SK-N-SH treated with all-trans-retinoic acid at 6 μM for 48 hours (cell line): ENCODE measurements around the gene FN1.

Experiments used
- ATAC-seq: fragments of 200-7000 bp; cut with Tn5 transposase; 3 replicates; pipeline ENCODE4 v1.9.1; 2020; ENCODE audit warnings: mild to moderate bottlenecking, moderate library complexity
- ARNTL ChIP-seq: fragments of 450-650 bp; formaldehyde crosslinking; IDR thresholded peaks from 2 replicates; pipeline ENCODE4 v1.5.0; 2020; ENCODE audit warnings: low read depth, mild to moderate bottlenecking, moderate library complexity, borderline replicate concordance
- BACH2 ChIP-seq: fragments of 250-450 bp; sonication (Bioruptor Pico); IDR thresholded peaks from 2 replicates; pipeline ENCODE4 v1.9.0; 2021; ENCODE audit warnings: mild to moderate bottlenecking, borderline replicate concordance
- CREB5 ChIP-seq: fragments of 250-450 bp; sonication (Bioruptor Pico); IDR thresholded peaks from 2 replicates; pipeline ENCODE4 v1.5.1; 2020; ENCODE audit warnings: low read depth, mild to moderate bottlenecking, moderate library complexity
- CSDC2 ChIP-seq: fragments of 250-450 bp; sonication (Bioruptor Pico); IDR thresholded peaks from 2 replicates; pipeline ENCODE4 v1.5.0; 2020; ENCODE audit warnings: mild to moderate bottlenecking, moderate library complexity
- CSRNP3 ChIP-seq: fragments of 250-450 bp; sonication (Bioruptor Pico); IDR thresholded peaks from 2 replicates; pipeline ENCODE4 v1.5.1; 2021; ENCODE audit warnings: mild to moderate bottlenecking, moderate library complexity
- ESRRG ChIP-seq: fragments of 250-450 bp; sonication (Bioruptor Pico); IDR thresholded peaks from 2 replicates; pipeline ENCODE4 v1.6.1; 2021; ENCODE audit warnings: mild to moderate bottlenecking
- GLIS3 ChIP-seq: fragments of 250-450 bp; sonication (Bioruptor Pico); IDR thresholded peaks from 2 replicates; pipeline ENCODE4 v1.5.0; 2020; ENCODE audit warnings: mild to moderate bottlenecking, moderate library complexity
- ISL1 ChIP-seq: fragments of 250-450 bp; sonication (Bioruptor Pico); IDR thresholded peaks from 2 replicates; pipeline ENCODE4 v2.1.2; 2022; ENCODE audit warnings: mild to moderate bottlenecking, moderate library complexity
- OSR1 ChIP-seq: fragments of 250-450 bp; sonication (Bioruptor Pico); IDR thresholded peaks from 2 replicates; pipeline ENCODE4 v1.8.0; 2022; ENCODE audit warnings: moderate library complexity, mild to moderate bottlenecking, inconsistent platforms
- PPARA ChIP-seq: fragments of 250-450 bp; sonication (Bioruptor Pico); IDR thresholded peaks from 2 replicates; pipeline ENCODE4 v1.5.0; 2020; ENCODE audit warnings: mild to moderate bottlenecking, borderline replicate concordance
- RARB ChIP-seq: fragments of 250-450 bp; sonication (Bioruptor Pico); IDR thresholded peaks from 2 replicates; pipeline ENCODE4 v1.8.0; 2021; ENCODE audit warnings: mild to moderate bottlenecking, moderate library complexity
- SNAI2 ChIP-seq: fragments of 250-450 bp; sonication (Bioruptor Pico); IDR thresholded peaks from 2 replicates; pipeline ENCODE4 v1.5.0; 2020; ENCODE audit warnings: mild to moderate bottlenecking, moderate library complexity
- TCF4 ChIP-seq: fragments of 250-450 bp; sonication (Bioruptor Pico); IDR thresholded peaks from 2 replicates; pipeline ENCODE4 v1.8.0; 2021; ENCODE audit warnings: mild to moderate bottlenecking, moderate library complexity, borderline replicate concordance
- TOX ChIP-seq: fragments of 250-450 bp; sonication (Bioruptor Pico); IDR thresholded peaks from 2 replicates; pipeline ENCODE4 v1.8.0; 2021; ENCODE audit warnings: mild to moderate bottlenecking, moderate library complexity, borderline replicate concordance
- TSHZ2 ChIP-seq: fragments of 250-450 bp; sonication (Bioruptor Pico); IDR thresholded peaks from 2 replicates; pipeline ENCODE4 v1.5.0; 2020; ENCODE audit warnings: mild to moderate bottlenecking, moderate library complexity
- ZC3H10 ChIP-seq: fragments of 250-450 bp; sonication (Bioruptor Pico); IDR thresholded peaks from 2 replicates; pipeline ENCODE4 v1.5.1; 2021; ENCODE audit warnings: mild to moderate bottlenecking, moderate library complexity
- ZFP3 ChIP-seq: fragments of 250-450 bp; sonication (Bioruptor Pico); IDR thresholded peaks from 2 replicates; pipeline ENCODE4 v1.5.0; 2020; ENCODE audit warnings: mild to moderate bottlenecking, moderate library complexity
- ZFP30 ChIP-seq: fragments of 450-650 bp; formaldehyde crosslinking; IDR thresholded peaks from 2 replicates; pipeline ENCODE4 v1.5.0; 2022; ENCODE audit warnings: mild to moderate bottlenecking, moderate library complexity
- ZNF565 ChIP-seq: fragments of 450-650 bp; formaldehyde crosslinking; conservative IDR thresholded peaks from 2 replicates; pipeline ENCODE4 v1.5.0; 2020; ENCODE audit warnings: low read depth, mild to moderate bottlenecking, moderate library complexity
- ZNF70 ChIP-seq: fragments of 450-650 bp; formaldehyde crosslinking; IDR thresholded peaks from 2 replicates; pipeline ENCODE4 v1.5.0; 2020; ENCODE audit warnings: mild to moderate bottlenecking, moderate library complexity
- ZNF8 ChIP-seq: fragments of 450-650 bp; formaldehyde crosslinking; IDR thresholded peaks from 2 replicates; pipeline ENCODE4 v1.5.0; 2020; ENCODE audit warnings: mild to moderate bottlenecking, moderate library complexity
- TF ChIP-seq, protein P1 (sequence below): fragments of 250-450 bp; sonication (Bioruptor Pico); IDR thresholded peaks from 2 replicates; pipeline ENCODE4 v1.8.0; 2020; ENCODE audit warnings: mild to moderate bottlenecking, moderate library complexity, borderline replicate concordance
- TF ChIP-seq, protein P2 (sequence below): fragments of 250-450 bp; sonication (Bioruptor Pico); IDR thresholded peaks from 2 replicates; pipeline ENCODE4 v1.8.0; 2021; ENCODE audit warnings: low read depth, mild to moderate bottlenecking, moderate library complexity, borderline replicate concordance

FN1 gene

DNA sequence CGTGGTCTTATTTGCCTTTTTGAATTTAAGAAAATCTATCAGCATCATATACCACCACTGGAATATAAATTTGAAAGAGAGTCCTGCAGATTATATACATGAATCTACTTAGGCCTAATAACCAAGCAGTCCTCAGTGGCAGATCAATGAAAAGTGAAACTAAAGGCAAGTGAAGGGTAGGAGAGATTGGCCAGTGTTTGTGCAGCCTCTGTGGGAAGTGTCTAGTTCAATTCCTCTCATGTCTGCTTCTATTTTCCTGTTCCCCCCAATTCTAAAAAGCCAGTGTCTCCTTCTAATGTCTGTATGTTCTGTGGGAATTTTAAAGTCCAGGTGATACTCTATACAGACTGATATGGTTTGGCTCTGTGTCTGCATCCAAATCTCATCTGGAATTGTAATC is 61.9 kb downstream of the FN1 start:
- TF ChIP-seq TSHZ2 (CRISPR knock-in tag) (no peak), ARNTL (no peak), ESRRG (CRISPR knock-in tag) (no peak), ZC3H10 (no peak), GLIS3 (CRISPR knock-in tag) (no peak), ISL1 (CRISPR knock-in tag) (no peak), ZNF565 (no peak), ZNF70 (CRISPR knock-in tag) (no peak), TCF4 (no peak), ZNF8 (CRISPR knock-in tag) (no peak), ZFP3 (CRISPR knock-in tag) (no peak), RARB (CRISPR knock-in tag) (no peak), CSDC2 (CRISPR knock-in tag) (no peak), PPARA (CRISPR knock-in tag) (no peak), OSR1 (CRISPR knock-in tag) (no peak), ZFP30 (CRISPR knock-in tag) (no peak), CREB5 (no peak), TOX (CRISPR knock-in tag) (no peak)
- TF ChIP-seq, protein P1, sequence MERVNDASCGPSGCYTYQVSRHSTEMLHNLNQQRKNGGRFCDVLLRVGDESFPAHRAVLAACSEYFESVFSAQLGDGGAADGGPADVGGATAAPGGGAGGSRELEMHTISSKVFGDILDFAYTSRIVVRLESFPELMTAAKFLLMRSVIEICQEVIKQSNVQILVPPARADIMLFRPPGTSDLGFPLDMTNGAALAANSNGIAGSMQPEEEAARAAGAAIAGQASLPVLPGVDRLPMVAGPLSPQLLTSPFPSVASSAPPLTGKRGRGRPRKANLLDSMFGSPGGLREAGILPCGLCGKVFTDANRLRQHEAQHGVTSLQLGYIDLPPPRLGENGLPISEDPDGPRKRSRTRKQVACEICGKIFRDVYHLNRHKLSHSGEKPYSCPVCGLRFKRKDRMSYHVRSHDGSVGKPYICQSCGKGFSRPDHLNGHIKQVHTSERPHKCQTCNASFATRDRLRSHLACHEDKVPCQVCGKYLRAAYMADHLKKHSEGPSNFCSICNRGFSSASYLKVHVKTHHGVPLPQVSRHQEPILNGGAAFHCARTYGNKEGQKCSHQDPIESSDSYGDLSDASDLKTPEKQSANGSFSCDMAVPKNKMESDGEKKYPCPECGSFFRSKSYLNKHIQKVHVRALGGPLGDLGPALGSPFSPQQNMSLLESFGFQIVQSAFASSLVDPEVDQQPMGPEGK (CRISPR knock-in tag) = no peak
- TF ChIP-seq, protein P2, sequence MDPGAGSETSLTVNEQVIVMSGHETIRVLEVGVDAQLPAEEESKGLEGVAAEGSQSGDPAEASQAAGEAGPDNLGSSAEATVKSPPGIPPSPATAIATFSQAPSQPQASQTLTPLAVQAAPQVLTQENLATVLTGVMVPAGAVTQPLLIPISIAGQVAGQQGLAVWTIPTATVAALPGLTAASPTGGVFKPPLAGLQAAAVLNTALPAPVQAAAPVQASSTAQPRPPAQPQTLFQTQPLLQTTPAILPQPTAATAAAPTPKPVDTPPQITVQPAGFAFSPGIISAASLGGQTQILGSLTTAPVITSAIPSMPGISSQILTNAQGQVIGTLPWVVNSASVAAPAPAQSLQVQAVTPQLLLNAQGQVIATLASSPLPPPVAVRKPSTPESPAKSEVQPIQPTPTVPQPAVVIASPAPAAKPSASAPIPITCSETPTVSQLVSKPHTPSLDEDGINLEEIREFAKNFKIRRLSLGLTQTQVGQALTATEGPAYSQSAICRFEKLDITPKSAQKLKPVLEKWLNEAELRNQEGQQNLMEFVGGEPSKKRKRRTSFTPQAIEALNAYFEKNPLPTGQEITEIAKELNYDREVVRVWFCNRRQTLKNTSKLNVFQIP (CRISPR knock-in tag) = no peak
- no peak for ATAC-seq

- TF ChIP-seq ZC3H10 (no peak), RARB (CRISPR knock-in tag) (no peak), TCF4 (no peak), CSRNP3 (CRISPR knock-in tag) (no peak), BACH2 (no peak), ESRRG (CRISPR knock-in tag) (no peak), SNAI2 (CRISPR knock-in tag) (no peak)
- no peak for ATAC-seq
Observed at GRCh38 chr2:215372968-215373649, 62.8 kb downstream of the FN1 start.
